Kidney (tissue), 14 donors: ENCODE measurements around the gene INSRR. TPM values are rescaled to one million over a fixed set of nuclear protein-coding genes. Genes with fewer than 3 reads are reported as not detected.
A peak's percentile ranks its signal among the peaks of the same experiment; 100 is the strongest.

ENCODE experiments used
- DNase-seq, 5 donors: peaks; one replicate each; pipeline ENCODE4 v3.0.0-alpha.2; 2013 to 2020
- FAIRE-seq: peaks from 2 replicates; lab custom pipeline; 2012; peaks lifted over from hg19 to GRCh38; lab: Jason Lieb, UNC
- H3K27ac ChIP-seq, 2 donors: one replicate each; pipeline ENCODE4 v1.7.0; 2013; ENCODE audit warnings: low read depth in 2 of 2, low read length in 2 of 2, inconsistent platforms in 1 of 2
- H3K27me3 ChIP-seq: one replicate; pipeline ENCODE4 v1.7.1; 2013; ENCODE audit warnings: low read length, inconsistent platforms; ENCODE audit not compliant: control insufficient read depth, insufficient read depth
- H3K36me3 ChIP-seq, 3 donors: one replicate each; pipeline versions ENCODE4 v1.7.0 to v1.7.1; 2013; ENCODE audit warnings: low read length in 3 of 3, control low read depth in 1 of 3, inconsistent platforms in 1 of 3; ENCODE audit not compliant: insufficient read depth in 3 of 3, control insufficient read depth in 2 of 3
- H3K4me1 ChIP-seq, 3 donors: one replicate each; pipeline versions ENCODE4 v1.7.0 to v1.7.1; 2013; ENCODE audit warnings: low read length in 3 of 3, inconsistent platforms in 1 of 3, low read depth in 1 of 3; ENCODE audit not compliant: control insufficient read depth in 2 of 3, insufficient read depth in 2 of 3
- H3K4me3 ChIP-seq, 3 donors: one replicate each; pipeline versions ENCODE4 v1.7.0 to v1.8.1; 2013; ENCODE audit warnings: low read length in 3 of 3, control low read depth in 1 of 3, inconsistent platforms in 1 of 3
- H3K9ac ChIP-seq, 3 donors: one replicate each; pipeline versions ENCODE4 v1.7.0 to v1.7.1; 2013; ENCODE audit warnings: low read length in 3 of 3, control low read depth in 1 of 3, inconsistent platforms in 1 of 3
- H3K9me3 ChIP-seq, 3 donors: one replicate each; pipeline versions ENCODE4 v1.7.0 to v1.7.1; 2013; ENCODE audit warnings: low read length in 3 of 3, control low read depth in 1 of 3, inconsistent platforms in 1 of 3; ENCODE audit not compliant: control insufficient read depth in 2 of 3, insufficient read depth in 1 of 3
- CTCF ChIP-seq: IDR thresholded peaks from 3 replicates; pipeline ENCODE4 v1.5.1; 2012; ENCODE audit warnings: mild to moderate bottlenecking, moderate library complexity, borderline replicate concordance; ENCODE audit not compliant: insufficient read depth; ENCODE audit errors: extremely low read depth
- intact Hi-C: fragments of 100-400 bp; cut with DNase I; formaldehyde crosslinking; loops from one replicate; pipeline ENCODE4 v1.11.1; 2022
- polyA plus RNA-seq: library from polyadenylated mRNA; stranded (reverse); fragments of 350-450 nt; fragmentation: Illumina TruSeq; extraction: RNeasy Lipid Tissue Mini Kit (QIAGEN cat#74804); gene quantifications from one replicate; pipeline ENCODE4 v1.2.3, GENCODE V29; 2014; ENCODE audit warnings: low read depth, low replicate concordance; ENCODE audit not compliant: insufficient read depth
- total RNA-seq: library from RNA; stranded (reverse); fragmentation: NEBNext Ultra II Directional; extraction: Animal tissue kit (Norgen Biotek cat#: 25700); gene quantifications from one replicate; pipeline ENCODE4 v1.2.1, GENCODE V29; 2021
- donor health status: control.
- donor health status: control.
- donor health status: control.
- donor health status: control.
- donor health status: control.
- donor health status: DM: yes; HTN: yes; CAD: no.
- donor health status: Normal renal cell carcinoma (clear cell type).

INSRR gene
- total and polyA plus RNA-seq, 2 donors from 2014 or later: 0.35 to 2.4 TPM

- Histone ChIP-seq H3K27ac (no peak overlapping the region), H3K9ac (no peak overlapping the region), H3K27me3 (no peaks in the 10 kb centered on the region), H3K9me3 (no peaks in the 10 kb centered on the region), H3K4me1 (no peaks in the 10 kb centered on the region), H3K36me3 (no peaks in the 10 kb centered on the region), H3K4me3 (no peak overlapping the region)
- DNase-seq: peak in 1 of 5 donors; percentile 22
- intact Hi-C loops: no loop called here
- no peak for TF ChIP-seq CTCF
- no peak for FAIRE-seq
Observed at GRCh38 chr1:156823210-156823790, 35.6 kb downstream of the INSRR start.

- H3K36me3 ChIP-seq: no peaks in the 10 kb centered on the region
- H3K9me3 ChIP-seq: no peaks in the 10 kb centered on the region
- no peak for TF ChIP-seq CTCF
- FAIRE-seq (no peak), DNase-seq (no peak)
- no peak overlapping the region for H3K4me3 ChIP-seq
- H3K9ac ChIP-seq: no peak overlapping the region
- no peak overlapping the region for H3K27ac ChIP-seq
- H3K27me3 ChIP-seq: no peaks in the 10 kb centered on the region
- no peaks in the 10 kb centered on the region for H3K4me1 ChIP-seq
- intact Hi-C loops: no loop called here
Observed at GRCh38 chr1:156822680-156823079, 36.2 kb downstream of the INSRR start.

- no peaks in the 10 kb centered on the region for H3K27me3 ChIP-seq
- H3K4me1 ChIP-seq: no peaks in the 10 kb centered on the region
- peak in 1 of 5 donors; percentile 7 for DNase-seq
- no peaks in the 10 kb centered on the region for H3K9me3 ChIP-seq
- TF ChIP-seq CTCF: no peak
- H3K4me3 ChIP-seq: no peak overlapping the region
- H3K36me3 ChIP-seq: no peaks in the 10 kb centered on the region
- H3K27ac ChIP-seq: no peak overlapping the region
- no peak overlapping the region for H3K9ac ChIP-seq
- intact Hi-C loops: no loop called here
- no peak for FAIRE-seq
Observed at GRCh38 chr1:156821801-156822200, 37.1 kb downstream of the INSRR start.
